ENCODE data around the gene CTNNA3.

DNA sequence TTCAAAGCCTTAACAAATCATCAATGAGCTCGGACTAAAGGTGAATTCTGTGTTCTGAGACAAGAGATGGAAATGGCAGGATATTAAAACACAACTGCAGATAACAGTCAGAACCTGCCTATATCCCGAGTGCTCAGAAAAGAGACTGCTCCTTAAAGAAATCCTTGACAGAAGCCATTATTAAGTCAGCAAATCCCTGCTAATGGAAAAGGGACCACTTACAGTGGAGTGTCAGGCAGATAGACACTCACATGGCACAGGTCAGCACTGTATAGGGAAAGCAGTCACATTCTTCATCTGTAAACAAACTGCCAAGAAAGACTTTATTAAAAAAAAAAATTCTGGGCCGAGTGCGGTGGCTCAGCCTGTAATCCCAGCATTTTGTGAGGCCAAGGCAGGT, 917.6 kb downstream of the CTNNA3 start:
- TF ChIP-seq, protein P1, sequence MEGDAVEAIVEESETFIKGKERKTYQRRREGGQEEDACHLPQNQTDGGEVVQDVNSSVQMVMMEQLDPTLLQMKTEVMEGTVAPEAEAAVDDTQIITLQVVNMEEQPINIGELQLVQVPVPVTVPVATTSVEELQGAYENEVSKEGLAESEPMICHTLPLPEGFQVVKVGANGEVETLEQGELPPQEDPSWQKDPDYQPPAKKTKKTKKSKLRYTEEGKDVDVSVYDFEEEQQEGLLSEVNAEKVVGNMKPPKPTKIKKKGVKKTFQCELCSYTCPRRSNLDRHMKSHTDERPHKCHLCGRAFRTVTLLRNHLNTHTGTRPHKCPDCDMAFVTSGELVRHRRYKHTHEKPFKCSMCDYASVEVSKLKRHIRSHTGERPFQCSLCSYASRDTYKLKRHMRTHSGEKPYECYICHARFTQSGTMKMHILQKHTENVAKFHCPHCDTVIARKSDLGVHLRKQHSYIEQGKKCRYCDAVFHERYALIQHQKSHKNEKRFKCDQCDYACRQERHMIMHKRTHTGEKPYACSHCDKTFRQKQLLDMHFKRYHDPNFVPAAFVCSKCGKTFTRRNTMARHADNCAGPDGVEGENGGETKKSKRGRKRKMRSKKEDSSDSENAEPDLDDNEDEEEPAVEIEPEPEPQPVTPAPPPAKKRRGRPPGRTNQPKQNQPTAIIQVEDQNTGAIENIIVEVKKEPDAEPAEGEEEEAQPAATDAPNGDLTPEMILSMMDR (conservative IDR thresholded peaks at IDR 0.05 in 1 of 2, IDR thresholded peaks at IDR 0.05 in 1 of 2; ENCODE audit: low read depth in 1 of 2, low read length in 2 of 2) = no peak
- TF ChIP-seq EZH2 (IDR thresholded peaks at IDR 0.05; ENCODE audit: low read length, missing control alignments) = no peak
